ENCODE data around the gene TSPEAR.
"Not testable (repeated sequence)": the region's sequence is repeated elsewhere in the genome, so short reads cannot be mapped to it uniquely, and the experiment has no call there.

Gene TSPEAR

DNA sequence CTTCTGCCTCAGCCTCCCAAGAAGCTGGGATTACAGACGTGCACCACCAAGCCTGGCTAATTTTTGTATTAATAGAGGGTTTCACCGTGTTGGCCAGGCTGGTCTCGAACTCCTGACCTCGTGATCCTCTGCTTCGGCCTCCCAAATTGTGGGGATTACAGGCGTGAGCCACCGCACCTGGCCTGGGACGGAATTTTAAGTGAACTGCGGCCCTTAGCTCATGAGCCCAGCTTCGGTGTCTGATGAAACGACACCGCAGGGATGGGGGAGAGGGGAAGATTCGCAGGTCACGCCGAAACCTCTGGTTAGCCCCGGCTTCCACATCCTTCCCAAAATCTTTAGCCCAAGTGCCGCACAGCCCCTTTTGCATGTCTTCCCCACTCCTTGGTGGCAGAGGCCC is 217.0 kb downstream of the TSPEAR start:
- no peak for DNase-seq (ENCODE audit: low read depth in 1 of 2, low spot score in 1 of 2)

DNA sequence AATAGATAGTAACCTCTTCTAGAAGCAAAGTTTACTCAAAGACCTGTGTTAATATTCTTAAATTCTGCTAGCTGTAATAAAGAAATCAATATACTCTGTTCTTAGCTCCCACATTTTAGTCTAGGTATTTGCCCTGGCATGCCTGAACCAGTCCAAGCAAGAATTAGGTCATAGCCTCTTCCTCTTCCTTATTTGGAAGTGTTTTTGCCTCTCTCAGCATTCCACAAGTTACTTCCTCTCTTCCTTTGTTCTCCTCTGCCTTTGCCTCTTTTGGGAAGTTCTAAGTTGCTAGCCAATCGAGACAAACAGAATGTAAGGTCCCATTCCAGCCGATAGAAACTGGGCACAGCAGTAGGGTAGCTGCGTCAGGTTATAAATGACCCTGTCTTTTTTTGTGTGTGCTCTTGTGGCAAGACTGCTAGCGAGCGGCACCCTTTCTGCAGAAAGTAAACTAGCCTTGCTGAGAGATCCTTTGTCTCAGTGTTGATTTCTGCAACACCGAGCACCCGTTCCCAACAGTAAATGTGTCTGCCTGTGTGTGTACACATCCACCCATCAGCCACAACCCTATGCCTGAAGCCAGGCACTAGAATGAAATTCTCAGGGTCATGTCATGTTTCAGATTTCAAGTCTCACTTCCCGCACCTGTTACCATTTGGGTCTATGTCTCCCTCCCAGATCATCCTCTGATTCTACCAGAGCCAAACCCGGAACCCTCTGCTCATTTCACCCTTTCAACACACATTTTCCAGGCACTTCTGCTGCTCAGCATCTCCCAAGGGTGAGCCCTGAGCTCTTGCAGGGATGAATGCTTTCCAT is 218.6 kb downstream of the TSPEAR start:
- DNase-seq (ENCODE audit: low read depth in 1 of 2, low spot score in 1 of 2), result no peak

DNA sequence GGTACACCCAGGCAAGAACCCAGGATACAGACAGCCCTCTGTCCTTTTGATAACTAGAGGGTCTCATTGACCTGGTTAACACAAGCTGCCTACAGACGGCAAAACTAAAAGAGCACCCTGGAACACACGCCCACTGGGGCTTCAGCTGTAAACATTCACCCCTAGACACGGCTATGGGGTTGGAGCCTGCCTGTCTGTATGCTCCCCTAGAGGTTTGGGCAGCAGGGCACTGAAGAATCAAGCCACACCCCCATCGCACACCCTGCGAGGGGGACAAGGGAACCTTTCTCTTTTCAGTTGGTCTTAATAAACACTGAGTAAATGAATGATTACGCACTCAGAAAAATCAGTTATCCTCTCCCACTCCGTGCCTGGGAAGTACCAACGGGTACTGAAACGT is 220.6 kb downstream of the TSPEAR start:
- DNase-seq (ENCODE audit: low read depth in 1 of 2, low spot score in 1 of 2), result no peak

DNA sequence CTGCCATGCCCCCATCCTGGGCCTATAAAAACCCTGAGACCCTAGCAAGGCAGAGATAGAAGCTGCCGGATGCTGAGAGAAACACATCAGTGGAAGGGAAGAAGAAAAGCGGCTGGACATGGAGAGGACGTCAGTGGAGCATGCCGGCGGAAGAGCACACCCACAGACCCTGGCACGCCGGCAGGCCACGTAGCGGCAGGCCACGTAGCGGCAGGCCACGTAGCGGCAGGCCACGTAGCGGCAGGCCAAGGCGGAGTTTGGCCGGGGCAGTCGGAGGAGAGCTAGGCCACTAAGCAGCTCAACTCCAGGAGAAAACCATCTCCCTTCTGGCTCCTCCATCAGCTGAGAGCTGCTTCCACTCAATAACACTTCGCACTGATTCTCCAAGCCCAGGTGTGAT is 221.0 kb downstream of the TSPEAR start:
- no peak for DNase-seq (ENCODE audit: low read depth in 1 of 2, low spot score in 1 of 2)

DNA sequence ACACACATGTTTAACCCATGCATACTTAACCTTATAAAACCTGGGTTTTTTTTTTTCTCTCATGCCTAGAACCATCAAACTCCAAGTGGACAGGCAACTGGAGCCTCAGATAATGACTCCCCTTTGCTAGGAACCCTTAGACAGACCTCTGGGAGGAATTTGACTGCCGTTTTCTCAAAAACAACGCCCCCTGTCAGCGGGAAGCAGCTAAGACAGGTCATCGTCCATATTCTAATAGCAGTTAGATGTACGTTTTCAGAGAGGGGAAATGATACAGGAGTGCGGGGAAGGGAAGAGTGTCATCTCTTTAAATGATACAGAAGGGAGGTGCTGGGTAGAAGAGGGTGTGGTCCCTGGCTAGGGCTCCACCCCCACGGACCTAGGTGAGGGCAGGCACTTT is 221.4 kb downstream of the TSPEAR start:
- DNase-seq (ENCODE audit: low read depth in 1 of 2, low spot score in 1 of 2), result no peak

DNA sequence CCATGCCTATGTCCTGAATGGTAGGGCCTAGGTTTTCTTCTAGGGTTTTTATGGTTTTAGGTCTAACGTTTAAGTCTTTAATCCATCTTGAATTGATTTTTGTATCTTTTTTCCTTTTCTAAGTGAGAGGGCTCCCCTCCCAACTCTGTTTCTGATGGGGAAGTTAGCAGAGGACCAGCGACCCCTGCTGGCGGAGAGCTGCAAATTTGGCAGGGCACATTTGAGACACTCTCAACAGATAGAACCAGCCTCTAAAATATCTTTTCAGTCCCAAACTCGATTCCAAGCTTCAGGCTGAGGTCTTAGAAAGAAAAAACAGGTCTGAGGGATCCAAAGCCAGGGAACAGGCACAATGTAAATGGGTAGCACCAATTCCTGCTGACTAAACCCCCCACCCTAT is 223.5 kb downstream of the TSPEAR start:
- peak in 1 of 2 donors; percentile 16 for DNase-seq (ENCODE audit: low read depth in 1 of 2, low spot score in 1 of 2)

DNA sequence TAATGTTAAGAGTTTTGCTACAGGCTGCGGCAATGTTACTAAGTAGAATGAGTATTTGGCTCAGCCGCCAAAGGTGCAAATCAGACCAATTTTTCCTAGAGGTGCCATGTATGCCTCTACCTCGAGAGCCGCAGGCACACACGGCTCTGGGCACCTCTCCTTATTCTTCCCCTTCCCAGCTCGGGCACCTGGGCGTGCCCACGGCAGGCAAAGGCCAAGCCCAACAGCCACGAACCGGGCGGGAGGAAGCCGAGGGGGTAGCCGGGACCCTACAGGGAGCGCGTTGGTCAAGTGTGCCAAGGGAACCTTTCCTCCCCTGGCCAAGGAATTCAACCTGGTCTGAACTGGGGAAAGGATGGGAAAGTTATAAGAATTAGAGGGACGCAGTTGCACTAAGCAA is 225.1 kb downstream of the TSPEAR start:
- no peak for DNase-seq (ENCODE audit: low read depth in 1 of 2, low spot score in 1 of 2)

DNA sequence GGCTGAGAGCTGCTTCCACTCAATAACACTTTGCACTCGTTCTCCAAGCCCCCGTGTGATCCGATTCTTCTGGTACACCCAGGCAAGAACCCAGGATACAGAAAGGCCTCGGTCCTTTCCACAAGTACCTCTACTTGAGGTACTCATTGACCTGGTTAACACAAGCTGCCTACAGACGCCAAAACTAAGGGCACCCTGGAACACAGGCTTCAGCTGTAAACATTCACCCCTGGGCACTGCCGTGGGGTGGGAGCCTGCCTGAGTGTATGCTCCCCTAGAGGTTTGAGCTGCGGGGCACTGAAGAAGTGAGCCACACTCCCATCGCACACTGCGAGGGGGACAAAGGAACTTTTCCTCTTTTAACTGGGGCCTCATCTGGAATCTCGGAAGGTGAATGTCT is 225.6 kb downstream of the TSPEAR start:
- DNase-seq (ENCODE audit: low read depth in 1 of 2, low spot score in 1 of 2), result no peak

DNA sequence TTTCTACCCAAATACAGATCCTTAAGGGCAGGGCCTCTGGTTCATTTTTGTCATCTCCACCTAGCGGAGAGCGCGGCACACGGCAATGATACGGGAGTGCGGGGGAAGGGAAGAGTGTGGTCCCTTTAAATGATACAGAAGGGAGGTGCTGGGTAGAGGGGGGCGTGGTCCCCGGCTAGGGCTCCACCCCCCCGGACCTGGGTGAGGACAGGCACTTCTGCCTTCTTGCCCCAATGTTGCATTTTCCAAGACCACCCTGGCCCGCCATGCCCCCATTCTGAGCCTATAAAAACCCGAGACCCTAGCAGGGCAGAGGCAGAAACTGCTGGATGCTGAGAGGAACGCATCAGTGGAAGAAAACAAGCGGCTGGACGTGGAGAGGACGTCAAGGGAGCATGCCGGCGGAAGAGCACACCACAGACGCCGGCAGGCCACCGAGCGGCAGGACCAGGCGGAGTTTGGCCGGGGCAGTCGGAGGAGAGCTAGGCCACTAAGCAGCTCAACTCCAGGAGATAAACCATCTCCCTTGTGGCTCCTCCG is 226.0 kb downstream of the TSPEAR start:
- DNase-seq (ENCODE audit: low read depth in 1 of 2, low spot score in 1 of 2), result peak in 1 of 2 donors; percentile 23

DNA sequence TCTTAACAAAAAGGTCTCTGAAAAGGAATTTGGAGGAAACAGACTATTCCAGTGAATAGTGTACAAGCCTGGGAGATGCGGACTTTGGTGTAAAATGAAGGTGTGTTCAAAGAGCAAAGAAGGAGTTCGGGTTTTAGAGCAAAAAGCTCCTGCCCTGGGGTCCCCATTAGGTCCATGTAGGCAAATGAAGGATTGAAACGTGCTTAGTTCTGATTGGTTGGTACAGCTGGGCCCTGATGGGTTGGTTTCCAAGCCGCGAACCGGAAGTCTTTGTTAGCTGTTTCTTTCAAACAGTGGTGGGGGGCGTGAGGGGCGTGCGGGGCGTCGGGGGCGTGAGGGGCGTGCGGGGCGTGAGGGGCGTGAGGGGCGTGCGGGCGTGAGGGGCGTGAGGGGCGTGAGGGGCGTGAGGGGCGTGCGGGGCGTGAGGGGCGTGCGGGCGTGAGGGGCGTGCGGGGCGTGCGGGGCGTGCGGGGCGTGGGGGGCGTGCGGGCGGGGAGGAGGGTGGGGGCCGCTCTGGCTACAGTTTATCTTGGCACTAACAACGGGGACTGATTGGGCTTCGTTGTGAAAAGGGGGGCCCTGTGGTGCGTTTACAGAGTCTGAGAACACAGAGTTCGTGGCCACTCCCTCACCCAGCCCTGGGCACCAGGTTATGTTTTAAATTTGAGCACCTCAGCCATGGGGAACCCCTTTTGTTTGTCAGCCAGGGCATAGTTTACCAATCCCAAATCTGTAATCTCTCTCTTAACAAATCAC is 226.7 kb downstream of the TSPEAR start:
- no peak for DNase-seq (ENCODE audit: low read depth in 1 of 2, low spot score in 1 of 2)

DNA sequence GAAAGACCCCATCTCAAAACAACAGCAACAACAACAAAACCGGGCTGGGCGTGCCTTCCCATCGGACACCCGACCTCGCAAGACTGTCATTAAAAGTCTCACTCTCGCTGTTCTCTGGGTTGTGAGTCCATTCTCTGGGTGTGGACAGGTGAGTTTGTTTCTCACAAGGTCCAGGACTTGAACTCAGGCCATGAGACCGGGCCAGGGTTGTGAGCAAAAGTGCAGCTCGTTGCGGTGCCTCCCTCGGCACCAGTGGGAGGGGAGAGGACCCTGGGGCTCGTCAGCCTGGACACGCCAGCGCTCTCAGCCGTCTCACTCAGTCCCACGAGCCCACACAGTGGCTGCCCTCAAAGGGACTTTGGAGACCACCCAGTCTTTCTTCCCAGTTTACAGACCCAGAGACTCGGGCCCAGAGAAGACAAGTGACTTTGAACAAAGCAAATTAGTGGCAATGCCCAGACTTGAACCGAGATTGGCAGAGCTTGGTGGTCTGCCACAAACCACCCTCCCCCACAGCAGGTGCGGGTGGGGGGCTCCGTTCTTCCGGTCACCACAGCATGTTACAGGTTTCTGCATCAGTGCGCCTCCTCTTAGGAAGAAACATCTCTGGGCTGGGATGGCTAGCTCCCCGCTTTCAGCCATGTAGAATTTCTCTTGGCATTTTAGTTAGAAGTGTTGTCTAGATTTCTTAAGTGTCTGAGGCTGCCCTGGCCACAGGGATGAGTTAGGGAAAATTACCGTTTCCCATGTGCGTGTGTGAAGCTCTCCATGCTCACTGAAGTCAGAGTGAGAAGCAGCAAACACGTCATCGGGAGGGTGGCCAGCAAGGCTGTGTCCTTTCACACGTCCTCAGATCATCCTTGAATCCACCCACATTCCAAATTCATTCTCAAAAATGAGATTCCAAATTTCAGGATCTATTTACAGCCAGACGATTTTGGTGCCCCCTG is 227.8 kb downstream of the TSPEAR start:
- DNase-seq (ENCODE audit: low read depth in 1 of 2, low spot score in 1 of 2), result no peak

DNA sequence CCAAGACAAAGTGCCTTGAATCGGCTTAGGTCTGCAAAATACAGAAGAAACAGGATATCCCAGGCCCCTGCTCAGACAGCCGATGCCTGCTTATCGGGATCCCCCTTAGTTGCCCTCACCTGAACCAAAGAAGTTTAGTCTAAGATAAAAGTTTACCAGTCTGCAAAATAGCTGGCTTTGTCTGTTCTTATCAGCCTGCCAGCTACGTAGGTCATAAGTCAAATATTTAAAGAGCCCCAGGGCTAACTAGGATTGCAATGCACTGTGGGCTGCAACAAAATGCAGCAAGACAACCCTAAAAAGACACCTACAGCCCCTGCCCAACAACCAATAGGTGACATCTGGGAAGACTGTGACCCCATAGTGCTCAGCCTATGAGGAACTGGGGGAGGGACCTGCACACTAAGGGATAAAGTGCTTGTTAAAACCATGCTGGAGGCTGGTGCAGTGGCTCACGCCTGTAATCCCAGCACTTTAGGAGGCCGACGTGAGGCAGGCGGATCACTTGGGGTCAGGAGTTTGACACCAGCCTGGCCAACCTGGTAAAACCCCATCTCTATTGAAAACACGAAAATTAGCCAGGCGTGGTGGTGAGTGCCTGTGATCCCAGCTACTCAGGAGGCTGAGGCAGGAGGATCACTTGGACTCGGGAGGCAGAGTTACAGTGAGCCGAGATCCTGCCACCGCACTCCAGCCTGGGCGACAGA is 228.6 kb downstream of the TSPEAR start:
- DNase-seq (ENCODE audit: low read depth in 1 of 2, low spot score in 1 of 2), result no peak

DNA sequence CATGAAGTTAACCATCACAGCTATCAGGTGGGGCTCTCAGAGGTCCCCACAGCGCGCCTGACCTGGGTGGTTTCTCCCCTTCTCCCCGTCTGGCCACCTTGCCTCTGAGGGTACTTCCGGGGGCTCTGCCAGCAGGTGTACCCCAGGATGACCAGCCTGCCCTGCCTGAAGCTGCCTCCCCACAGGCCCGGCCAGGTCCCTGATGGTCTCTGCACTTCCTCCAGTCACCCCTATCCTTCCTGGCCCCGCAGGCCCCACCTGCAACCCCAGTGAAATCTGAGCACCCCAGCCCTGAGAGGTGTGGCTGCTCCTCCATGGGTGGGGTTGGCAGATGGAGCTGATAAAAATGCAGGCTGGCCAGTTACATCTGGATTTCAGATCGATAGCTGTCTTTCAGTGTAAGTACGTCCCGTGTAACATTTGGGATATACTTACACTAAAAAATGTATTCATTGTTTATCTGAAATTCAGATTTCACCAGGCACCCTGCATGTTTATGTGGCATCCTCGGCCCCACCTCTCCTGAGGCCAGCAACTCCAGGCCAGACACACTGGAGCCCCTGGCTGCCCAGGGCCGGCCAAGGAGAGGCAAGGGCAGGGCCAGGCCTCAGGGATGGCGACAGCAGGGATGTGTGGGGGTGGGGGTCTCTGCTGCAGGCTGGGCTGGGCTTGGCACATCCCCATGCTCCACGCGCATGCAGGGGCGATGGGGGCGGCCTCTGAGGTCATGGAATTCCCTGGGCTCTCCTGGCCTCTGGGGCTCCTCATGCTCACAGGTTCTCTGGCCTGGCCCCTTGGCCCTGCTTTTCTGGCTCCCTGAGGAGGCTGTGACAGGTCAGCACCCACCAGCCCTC is 230.9 kb downstream of the TSPEAR start:
- no peak for DNase-seq (ENCODE audit: low read depth in 1 of 2, low spot score in 1 of 2)

DNA sequence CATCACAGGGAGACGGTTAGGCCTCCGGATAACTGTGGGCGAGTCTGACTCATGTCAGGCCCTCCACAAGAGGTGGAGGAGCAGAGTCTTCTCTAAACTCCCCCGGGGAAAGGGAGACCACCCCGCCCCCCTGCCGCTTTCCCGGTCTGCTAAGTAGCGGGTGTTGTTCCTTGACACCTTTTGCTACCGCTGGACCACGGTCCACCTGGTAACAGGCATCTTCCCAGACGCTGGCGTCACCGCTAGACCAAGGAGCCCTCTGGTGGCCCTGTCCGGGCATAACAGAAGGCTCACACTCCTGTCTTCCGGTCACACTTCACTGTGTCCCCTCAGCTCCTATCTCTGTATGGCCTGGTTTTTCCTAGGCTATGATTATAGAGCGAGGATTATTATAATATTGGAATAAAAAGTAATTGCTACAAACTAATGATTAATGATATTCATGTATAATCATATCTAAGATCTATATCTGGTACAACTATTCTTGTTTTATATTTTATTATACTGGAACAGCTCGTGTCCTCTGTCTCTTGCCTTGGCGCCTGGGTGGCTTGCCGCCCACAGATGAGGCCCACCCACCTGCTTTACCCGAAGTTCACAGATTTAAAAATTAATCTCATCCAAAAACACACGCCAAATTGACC is 231.7 kb downstream of the TSPEAR start:
- DNase-seq (ENCODE audit: low read depth in 1 of 2, low spot score in 1 of 2), result not testable (repeated sequence)

DNA sequence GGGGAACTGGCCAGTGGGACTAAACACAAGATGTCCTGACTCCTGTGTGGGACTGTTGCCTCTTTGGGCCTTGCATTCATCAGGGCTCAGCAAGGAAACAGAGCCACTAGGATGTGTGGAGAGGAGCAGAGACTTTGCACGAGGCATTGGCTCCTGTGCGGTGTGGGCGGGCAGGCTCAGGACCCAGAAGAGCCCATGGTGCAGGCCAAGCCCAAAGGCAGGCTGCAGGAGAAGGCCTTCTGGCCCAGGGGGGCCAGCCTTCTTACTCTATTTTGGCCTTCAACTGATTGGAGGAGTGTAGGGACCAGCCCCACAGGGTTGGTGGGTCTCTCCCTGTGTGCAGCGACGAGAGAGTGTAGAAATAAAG is 232.6 kb downstream of the TSPEAR start:
- no peak for DNase-seq (ENCODE audit: low read depth in 1 of 2, low spot score in 1 of 2)

DNA sequence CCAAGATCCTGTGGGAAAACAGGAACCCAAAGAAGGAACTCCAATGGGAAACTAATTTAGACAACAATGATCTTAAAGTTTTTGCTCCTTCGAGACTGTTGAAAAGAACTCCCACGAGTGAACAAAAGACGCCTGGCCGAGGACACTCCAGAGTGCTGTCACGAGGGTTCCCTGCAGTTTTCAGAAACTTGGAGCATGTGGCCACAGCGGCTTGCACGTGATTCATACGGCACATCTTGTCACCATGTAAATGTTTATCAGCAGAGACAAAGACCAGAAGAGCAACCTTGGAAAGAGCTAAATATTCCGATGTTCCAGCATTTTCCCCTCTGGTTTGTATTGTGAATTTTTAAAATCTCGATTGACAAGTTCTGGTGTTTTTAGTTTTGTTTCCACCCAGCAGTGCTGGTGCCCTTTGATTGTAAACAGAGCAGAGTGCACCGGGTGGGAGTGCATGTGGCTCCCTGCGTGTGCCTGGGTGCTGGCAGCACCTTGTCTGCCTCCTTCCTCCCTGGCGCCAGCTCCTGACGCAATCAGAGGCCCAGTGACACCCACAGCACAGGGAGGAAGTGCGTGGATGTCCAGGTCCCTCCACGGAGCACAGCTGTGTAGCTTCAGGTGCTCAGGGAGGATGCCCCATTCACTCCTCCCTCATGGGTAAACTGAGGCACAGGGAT is 233.1 kb downstream of the TSPEAR start:
- DNase-seq (ENCODE audit: low read depth in 1 of 2, low spot score in 1 of 2), result no peak

DNA sequence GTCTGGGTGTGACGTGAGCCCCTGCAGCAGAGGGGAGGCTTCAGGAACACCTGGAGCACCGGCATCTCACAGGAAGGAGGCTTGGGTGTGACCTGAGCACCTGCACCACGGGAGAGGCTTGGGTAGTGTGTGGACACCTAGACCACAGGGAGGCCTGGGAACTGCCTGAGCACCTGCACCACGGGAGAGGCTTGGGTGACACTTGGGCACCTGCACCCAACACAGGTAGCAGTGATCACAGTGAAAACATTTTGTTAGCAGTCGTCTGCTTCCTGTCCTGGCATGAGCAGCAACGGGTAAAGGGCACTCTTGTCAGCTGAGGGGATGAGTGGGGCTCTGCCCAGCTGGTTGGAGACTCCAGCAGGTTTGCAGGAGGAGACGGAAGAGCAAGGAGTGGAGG is 233.7 kb downstream of the TSPEAR start:
- DNase-seq (ENCODE audit: low read depth in 1 of 2, low spot score in 1 of 2), result no peak

DNA sequence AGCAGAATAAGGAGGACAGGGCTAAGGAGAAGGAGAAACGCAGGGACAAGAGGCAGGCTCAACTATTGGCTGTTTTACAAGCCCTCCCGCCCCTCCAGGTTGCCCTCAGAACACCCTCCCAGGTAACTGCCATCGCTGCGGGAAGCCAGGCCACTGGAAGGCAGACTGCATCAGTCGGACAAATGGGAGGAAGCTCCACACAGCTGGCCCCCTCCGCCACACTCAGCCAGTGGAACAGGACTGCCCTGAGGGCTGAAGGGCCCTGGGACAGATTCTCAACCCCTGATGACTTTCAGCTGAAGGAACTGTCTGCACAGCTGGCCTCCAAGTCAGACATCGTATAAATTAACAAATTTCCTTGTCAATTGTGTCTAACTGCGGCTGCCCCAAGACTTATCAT is 234.2 kb downstream of the TSPEAR start:
- no peak for DNase-seq (ENCODE audit: low read depth in 1 of 2, low spot score in 1 of 2)

All from activated T-helper 1 cell treated with anti-CD3 and anti-CD28 coated beads, Interleukin-2, amount 50 U/mL, for 16 hours (primary cell).